ENCODE data around the gene MARCO.

Gene MARCO

GRCh38 chr2:118942031-118942430 is at the start of gene MARCO:
MARCO (plus strand) TSS chr2:118942194; CDS start chr2:118942301, 107 bp downstream.
- no peak for DNase-seq (ENCODE audit: low read depth)

- no peak for DNase-seq (ENCODE audit: low read depth)
Observed at GRCh38 chr2:118893100-118893499, 48.9 kb upstream of the MARCO start.

GRCh38 chr2:118902266-118903028 is 39.5 kb upstream of the MARCO start:
- no peak for DNase-seq (ENCODE audit: low read depth)

GRCh38 chr2:118903029-118903351 is 39.0 kb upstream of the MARCO start:
- DNase-seq (ENCODE audit: low read depth) = no peak

DNA sequence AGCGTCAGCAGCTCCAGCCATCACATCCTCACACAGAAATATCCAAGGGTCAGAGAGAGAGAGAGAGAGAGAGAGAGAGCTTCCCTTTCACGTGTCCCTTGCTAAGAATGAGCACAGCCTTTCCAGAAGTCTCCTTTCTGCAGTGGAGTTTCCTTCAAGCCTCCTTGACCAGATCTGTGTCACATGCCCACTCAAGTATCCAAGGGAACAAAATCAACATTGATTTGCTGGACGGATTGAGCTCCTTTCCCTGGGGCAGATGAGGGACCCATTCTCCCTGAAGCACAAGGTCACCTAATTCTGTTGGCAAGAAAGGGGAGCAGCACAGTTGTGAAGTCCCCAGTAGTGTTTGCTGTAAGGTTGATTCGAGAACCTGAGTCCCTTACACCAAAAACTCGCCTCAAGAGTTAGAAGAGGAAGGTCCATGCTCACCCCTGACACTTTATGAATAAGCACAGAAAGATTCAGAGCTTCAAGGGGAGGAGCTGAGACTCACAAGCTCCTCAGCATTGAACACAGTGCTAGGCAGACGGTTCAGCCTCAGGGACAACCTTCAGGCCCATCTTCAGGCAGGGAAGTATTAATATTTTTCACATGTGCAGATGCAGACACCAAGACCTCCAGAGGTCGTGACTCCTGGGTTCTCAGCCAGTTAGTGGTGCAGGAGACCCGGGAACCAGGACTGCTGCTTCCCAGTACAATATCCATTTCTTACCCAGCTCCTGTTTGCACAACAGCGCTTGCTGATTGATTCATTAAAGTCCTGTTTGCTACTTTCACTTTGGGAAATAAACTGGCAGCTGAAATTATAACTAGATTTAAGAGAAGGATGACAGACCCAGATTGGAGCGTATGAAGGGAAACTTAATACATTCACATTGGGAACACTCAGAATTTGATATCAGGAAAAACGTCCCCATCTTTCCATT is 38.2 kb upstream of the MARCO start:
- no peak for DNase-seq (ENCODE audit: low read depth)

DNA sequence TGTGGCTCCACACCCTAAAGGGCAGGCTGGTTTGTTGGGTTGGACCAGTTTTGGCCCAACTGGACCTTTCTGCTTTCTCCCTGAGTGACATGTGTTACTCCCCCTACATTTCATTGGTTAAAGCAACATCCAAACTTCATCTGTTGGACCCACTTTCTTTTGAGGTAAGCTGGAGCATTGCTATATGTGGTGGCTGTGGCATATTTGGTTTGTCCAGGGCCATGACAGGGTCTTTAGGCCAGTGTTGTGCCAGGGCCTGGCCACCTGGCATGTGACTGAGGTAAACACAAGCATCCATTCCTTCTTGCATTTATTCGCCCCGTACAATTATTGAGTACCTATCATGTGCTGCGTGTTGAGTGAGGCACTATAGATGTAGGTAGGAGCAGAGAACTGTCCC is 36.8 kb upstream of the MARCO start:
- DNase-seq (ENCODE audit: low read depth) = no peak

GRCh38 chr2:118906186-118906585 is 35.8 kb upstream of the MARCO start:
- DNase-seq (ENCODE audit: low read depth) = no peak

DNA sequence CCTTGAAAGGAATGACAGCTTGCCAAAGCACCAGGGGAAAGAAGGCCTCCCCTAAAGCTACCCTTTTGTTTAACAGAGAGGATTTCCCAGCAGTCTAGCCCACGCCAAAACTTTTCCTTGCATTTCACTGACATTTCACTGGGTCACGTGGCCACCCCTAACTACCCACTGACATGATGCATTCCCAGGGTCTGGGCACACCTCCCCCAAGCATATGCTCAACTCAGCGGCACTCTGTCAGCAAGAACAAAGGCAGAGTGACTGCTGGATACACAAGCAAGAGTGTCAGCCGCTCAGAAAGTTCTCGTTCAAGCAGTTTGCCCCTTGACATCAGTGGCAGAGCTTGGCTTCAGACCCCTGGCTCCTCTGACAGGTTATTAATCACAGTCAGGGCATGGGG is 34.2 kb upstream of the MARCO start:
- DNase-seq (ENCODE audit: low read depth) = no peak

DNA sequence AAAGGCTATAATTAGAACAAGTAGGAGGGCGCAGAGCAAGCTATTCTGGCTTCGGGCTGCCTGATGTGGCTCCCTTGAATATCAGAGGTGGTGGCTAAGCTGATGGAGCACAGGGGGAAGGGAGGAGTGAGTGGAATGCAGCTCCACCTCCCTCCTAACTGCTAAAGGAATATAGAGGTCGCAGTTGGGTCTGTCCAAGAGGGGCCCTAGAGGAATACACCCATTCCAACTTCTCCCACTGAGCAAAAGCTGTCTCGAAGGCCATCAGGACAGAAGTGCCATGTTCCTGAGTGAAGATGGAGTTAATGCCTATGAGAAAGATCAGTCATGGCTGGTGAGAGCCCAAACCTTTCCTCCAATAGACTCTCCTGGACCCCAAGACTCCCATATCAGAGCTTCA is 32.8 kb upstream of the MARCO start:
- no peak for DNase-seq (ENCODE audit: low read depth)

DNA sequence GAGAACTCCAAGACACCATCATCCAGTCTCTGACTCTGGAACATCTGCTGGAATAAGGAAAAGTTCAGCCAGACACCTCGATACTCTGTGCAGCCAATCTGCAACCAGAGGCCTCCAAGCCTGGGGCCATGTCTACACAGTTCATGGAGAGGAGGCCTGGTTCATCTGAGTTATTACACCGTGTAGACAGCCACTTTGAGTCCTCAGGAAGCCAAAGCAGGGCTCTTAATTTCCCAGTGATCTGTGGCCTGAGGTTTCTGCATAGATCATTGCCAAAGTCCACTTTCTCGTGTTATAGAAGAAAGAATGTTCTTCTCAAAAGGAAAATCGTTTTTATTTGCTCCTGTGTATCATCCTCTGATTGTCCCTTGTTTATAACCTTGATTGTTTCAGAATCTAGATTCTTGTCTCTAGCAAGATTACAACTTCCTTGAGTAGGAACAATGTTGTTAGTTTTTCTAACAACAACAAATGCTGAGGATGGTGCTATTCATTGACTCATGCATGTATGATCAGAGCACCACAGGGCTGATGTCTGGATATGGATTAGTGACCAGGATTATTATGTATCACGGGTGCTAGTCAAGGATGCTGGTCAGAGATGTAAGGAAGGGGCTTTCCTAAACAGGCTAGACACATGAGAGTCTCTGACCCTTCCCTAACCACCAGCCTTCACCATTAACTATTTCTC is 30.7 kb upstream of the MARCO start:
- no peak for DNase-seq (ENCODE audit: low read depth)

DNA sequence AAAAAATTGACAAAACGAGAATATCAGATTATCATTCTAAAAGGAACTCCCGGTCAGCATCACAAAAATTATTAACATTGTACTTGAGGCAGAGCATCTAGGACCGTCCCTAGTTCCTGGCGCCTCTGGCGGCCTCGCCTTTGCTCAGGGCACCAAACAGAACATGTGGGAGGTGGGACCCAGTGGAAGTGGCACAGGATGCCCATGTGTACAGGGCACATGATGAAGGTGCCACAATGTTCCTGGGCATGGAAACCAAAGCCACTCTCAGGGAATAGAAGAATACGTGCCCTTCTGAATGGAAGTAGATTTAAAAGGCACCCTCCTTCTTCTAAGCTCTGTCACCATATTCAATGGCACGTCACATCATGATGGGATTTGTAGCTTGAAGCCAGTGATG is 30.1 kb upstream of the MARCO start:
- no peak for DNase-seq (ENCODE audit: low read depth)

GRCh38 chr2:118913131-118913802 is 28.7 kb upstream of the MARCO start:
- DNase-seq (ENCODE audit: low read depth) = no peak

DNA sequence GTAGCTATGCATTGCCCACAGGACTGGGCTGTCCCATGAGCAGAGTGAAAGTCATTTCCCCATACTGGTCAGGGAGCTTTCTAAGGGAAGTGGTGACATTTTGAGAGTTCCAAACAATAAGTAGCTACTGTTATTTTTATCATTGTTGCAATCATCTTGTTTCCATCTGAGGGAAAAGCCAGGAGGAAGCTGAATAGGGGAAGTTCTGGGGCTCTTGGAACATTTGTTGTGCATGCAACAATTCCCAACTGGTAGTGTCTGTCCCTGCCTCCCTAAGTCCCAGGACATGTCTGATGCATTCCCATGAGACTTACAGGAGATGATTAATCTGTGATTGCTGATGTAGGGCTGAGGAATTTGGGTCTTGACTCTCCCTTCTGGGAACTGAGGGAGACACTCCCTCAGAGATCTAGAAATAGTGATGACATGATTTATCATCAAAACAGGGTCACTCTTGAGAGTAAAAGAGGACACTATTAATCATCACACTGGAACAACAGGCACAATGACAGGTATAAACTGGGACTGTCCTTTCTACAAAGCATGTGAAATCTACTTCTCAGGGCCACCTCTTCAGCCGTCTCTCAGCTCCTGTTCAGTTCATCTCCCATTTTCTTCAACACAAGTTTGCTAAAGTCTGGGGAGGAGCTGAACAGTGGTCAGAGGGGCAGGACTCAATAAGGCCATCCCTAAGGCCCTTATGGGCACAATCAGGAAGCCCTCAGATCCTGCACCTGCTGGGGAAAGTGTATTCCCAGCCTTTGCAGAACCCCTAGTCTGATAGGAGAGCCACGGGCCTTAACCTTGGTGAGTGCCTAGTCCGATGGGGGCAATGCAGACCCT is 28.0 kb upstream of the MARCO start:
- peak; percentile 23 for DNase-seq (ENCODE audit: low read depth)

GRCh38 chr2:118914721-118915453 is 27.1 kb upstream of the MARCO start:
- no peak for DNase-seq (ENCODE audit: low read depth)

- DNase-seq (ENCODE audit: low read depth) = no peak
Observed at GRCh38 chr2:118918017-118918416, 24.0 kb upstream of the MARCO start.

DNA sequence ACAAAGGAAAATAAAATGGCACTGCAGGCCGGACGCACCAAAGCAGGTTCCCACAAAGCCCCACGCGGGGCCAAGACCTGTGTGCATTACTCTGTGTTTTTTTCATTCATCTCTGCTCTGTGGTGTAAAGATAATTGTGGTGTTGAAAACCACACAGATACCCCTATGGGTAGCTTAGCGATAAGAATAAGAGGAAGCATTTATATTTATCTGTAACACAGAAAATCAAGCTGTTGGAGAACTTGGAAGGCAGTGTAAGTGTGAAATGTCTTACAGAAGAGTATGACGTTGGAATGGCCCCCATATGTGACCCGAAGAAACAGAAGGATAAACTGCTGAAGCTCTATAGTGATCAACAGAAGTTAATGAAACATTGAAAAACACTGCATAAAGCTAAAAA is 20.3 kb upstream of the MARCO start:
- DNase-seq (ENCODE audit: low read depth) = no peak

DNA sequence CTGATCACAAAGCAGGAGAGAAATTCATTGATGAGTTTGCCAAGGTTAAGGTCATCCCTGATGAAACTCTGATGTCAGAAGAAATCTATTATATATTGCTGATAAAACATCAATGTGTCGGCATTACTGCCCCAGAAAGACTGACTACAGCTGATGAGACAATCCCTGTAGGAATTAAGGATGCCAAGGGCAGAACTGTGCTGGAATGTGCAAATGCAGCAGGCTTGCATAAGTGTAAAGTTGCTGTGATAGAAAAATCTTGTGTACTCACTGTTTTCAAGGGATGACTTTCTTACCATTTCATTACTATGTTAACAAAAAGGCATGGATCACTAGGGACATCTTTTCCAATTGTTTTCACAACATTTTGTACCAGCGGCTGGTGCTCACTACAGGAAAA is 19.7 kb upstream of the MARCO start:
- DNase-seq (ENCODE audit: low read depth) = no peak

- DNase-seq (ENCODE audit: low read depth) = no peak
Observed at GRCh38 chr2:118923371-118923770, 18.6 kb upstream of the MARCO start.

- DNase-seq (ENCODE audit: low read depth) = no peak
Observed at GRCh38 chr2:118925476-118925875, 16.5 kb upstream of the MARCO start.

- no peak for DNase-seq (ENCODE audit: low read depth)
Observed at GRCh38 chr2:118925981-118926380, 16.0 kb upstream of the MARCO start.

- no peak for DNase-seq (ENCODE audit: low read depth)
Observed at GRCh38 chr2:118929059-118929458, 12.9 kb upstream of the MARCO start.

All from HS-27A (cell line).